ENCODE results near the gene ZBTB3.
"Not testable (repeated sequence)": the region's sequence is repeated elsewhere in the genome, so short reads cannot be mapped to it uniquely, and the experiment has no call there.

ZBTB3 gene

DNA sequence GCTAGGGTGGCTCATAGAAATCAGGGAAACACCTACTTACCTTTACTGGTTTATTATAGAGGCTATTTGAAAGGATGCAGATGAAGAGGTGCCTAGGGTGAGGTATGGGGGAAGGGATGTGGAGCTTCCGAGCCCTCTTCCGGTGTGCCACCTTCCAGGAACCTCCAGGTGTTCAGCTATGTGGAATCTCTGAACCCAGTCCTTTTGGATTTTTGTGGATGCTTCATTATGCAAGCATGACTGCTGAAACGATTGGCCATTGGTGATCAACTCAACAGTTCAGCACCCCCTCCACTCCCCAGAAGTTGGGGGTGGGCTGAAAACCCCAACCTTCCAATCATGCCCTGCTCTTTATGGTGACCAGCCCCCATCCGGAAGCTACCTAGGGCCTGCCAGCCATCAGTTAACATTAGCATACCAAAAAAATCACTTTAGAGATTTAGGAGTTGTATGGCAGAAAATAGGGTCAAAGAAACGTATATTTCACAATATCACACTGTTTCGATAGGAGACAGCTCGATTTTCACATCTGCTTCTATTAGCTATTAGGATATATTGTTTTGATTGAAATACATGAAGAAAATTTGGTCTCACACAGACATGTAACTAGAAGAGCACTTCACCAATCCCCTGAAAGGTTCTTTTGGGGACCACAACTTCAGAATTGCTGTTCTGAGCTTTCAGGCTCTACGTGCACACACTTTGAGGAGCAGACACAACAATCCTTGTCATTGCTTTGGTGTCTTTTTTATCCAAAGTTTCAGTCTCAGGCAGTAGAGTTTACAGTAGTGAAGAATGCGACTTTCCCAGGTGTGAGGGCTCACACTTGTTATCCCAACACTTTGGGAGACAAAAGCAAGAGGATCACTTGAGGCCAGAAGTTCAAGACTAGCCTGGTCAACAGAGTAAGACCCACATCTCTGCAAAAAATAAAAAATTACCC lies 4.2 kb upstream of the ZBTB3 start:
- DNase-seq (ENCODE audit: low spot score), result no peak
- TF ChIP-seq, protein P1, sequence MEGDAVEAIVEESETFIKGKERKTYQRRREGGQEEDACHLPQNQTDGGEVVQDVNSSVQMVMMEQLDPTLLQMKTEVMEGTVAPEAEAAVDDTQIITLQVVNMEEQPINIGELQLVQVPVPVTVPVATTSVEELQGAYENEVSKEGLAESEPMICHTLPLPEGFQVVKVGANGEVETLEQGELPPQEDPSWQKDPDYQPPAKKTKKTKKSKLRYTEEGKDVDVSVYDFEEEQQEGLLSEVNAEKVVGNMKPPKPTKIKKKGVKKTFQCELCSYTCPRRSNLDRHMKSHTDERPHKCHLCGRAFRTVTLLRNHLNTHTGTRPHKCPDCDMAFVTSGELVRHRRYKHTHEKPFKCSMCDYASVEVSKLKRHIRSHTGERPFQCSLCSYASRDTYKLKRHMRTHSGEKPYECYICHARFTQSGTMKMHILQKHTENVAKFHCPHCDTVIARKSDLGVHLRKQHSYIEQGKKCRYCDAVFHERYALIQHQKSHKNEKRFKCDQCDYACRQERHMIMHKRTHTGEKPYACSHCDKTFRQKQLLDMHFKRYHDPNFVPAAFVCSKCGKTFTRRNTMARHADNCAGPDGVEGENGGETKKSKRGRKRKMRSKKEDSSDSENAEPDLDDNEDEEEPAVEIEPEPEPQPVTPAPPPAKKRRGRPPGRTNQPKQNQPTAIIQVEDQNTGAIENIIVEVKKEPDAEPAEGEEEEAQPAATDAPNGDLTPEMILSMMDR (IDR thresholded peaks at IDR 0.05; ENCODE audit: extremely low read depth, insufficient read depth, missing control alignments), result no peak
- in situ Hi-C loops (cut with MboI; ENCODE audit: low pct_unique_long_range_greater_than_20kb, low sequenced_read_pairs, unreplicated experiment), result no loop called here

DNA sequence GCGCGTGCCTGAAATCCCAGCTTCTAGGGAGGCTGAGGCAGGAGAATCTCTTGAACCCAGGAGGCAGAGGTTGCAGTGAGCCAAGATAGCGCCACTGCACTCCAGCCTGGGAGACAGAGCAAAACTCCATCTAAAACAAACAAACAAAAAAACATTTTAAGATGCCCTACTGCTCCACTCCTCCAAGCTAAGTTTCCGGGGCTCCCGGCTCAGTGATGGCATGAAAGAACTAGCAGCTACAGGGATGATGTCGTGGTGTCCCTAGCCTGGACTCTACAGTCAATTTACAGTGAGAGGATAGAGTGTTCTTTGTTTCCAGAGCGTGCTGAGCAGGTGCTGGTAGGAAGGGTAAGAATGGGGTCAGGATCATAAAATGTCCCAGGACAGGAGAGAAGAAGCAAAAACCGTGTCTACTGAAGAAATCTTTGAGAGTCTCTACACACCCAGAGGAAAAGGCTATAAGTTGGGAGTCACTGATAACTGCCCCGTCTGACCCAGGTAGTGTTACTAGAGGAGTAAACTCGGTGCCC lies 1.2 kb upstream of the ZBTB3 start:
- TF ChIP-seq, protein P1 (IDR thresholded peaks at IDR 0.05; ENCODE audit: extremely low read depth, insufficient read depth, missing control alignments), result no peak
- in situ Hi-C loops (cut with MboI; ENCODE audit: low pct_unique_long_range_greater_than_20kb, low sequenced_read_pairs, unreplicated experiment), result no loop called here
- no peak for DNase-seq (ENCODE audit: low spot score)

DNA sequence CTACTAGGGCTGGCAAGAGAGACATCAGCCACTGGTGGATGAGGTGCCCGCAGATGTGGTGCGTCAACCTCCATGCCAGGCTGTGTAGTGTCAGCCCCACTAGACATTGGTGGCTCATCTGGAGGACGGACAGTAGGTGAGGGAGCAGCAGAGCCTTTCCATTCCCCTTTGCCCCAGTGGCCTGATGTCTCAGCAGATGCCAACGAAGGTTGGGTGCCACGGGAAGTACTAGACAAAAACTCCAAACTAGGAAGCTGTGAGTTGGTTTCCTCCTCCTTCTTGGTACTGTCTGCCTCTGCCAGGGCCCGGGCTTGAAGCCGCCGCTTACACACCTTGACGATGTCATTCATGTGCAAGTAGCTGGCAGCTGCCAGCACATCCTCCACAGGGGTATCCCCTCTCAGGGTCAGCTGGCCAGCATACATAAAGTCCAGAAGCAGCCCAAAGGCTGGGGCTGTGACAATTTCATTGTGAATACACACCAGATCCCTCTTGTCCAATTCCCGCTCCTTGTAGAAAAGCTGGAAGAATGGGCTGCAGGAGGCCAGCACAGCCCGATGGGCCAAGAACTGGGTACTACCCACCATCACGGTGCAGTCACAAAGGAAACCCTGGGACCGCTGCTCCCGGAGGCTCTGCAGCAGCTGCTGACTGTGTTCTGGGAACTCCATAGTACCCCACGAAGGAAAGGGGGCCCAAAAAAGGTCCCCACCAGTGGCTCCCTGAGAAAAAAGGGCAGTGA lies 795 bp downstream of the ZBTB3 start:
- TF ChIP-seq, protein P1 (IDR thresholded peaks at IDR 0.05; ENCODE audit: extremely low read depth, insufficient read depth, missing control alignments), result no peak
- DNase-seq (ENCODE audit: low spot score), result no peak
- in situ Hi-C loops (cut with MboI; ENCODE audit: low pct_unique_long_range_greater_than_20kb, low sequenced_read_pairs, unreplicated experiment), result no loop called here

DNA sequence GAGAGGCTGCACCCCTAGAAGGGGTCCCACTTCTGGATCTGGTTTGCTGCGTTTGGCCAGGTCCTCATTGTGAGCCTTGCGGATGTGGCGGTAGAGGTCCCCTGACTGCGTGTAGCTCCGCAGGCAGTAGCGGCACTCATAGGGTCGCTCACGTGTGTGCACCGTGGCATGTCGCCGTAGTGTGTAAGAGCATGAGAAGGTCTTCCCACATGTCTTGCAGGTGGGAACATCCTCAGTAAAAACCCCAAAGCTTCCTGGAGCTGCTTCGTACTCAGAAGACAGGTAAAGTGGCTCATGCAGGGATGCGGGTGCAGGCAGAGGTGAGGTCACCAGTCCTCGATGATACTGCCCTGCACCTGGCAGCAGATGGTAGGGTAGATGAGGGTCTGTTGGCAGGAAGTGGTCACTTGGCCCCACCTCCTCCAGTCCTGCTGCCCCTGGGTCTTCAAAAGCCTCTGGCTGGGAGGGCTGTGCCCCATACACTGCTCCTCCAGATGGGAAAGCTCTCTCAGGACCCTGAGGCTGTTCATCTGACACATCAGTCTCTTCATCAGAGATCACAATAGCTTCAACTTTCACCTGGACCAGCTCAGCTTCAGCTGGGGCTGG lies 1.7 kb downstream of the ZBTB3 start:
- in situ Hi-C loops (cut with MboI; ENCODE audit: low pct_unique_long_range_greater_than_20kb, low sequenced_read_pairs, unreplicated experiment), result no loop called here
- TF ChIP-seq, protein P1 (IDR thresholded peaks at IDR 0.05; ENCODE audit: extremely low read depth, insufficient read depth, missing control alignments), result no peak
- DNase-seq (ENCODE audit: low spot score), result no peak

DNA sequence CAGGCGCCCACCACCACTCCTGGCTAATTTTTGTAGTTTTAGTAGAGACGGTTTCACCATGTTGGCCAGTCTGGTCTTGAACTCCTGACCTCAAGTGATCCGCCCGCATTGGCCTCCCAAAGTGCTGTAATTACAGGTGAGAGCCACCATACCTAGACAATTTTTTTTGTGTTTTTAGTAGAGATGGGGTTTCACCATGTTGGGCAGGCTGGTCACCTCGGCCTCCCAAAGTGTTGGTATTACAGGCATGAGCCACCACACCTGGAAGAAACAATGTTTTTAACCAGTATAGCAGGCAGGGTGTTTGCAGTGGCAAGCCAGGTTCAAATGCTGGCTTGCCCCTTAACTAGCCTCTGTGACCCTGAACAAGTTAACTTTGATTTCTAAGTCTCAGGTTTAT lies 4.0 kb downstream of the ZBTB3 start:
- DNase-seq (ENCODE audit: low spot score); in situ Hi-C loops (cut with MboI; ENCODE audit: low pct_unique_long_range_greater_than_20kb, low sequenced_read_pairs, unreplicated experiment): not testable (repeated sequence)

DNA sequence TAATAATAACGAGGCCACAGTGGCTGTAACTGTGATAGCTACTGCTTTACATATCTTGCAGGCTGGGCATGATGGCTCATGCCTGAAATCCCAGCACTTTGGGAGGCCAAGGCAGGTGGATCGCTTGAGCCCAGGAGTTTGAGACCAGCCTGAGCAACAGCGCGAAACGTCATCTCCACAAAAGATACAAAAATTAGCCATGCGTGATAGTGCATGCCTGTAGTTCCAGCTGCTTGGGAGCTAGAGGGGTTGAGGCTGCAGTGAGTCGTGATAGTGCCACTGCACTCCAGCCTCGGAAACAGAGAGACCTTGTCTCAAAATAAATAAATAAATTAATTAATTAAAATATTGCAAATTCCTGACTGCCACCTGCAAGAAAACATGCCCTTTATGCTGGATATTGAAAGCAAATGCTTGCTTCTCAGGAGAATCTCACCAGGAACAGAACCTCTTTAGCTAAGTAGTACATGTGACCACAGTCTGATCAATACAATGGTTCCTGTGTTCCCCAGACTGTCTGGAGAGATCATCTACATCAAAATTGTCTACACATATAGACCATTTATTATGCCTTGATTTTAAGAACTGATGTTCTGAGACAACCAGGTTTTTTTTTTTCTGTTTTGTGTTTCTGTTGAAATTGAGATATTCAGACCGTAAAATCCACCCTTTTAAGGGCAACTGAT lies 6.3 kb downstream of the ZBTB3 start:
- DNase-seq (ENCODE audit: low spot score), result no peak
- TF ChIP-seq, protein P1 (IDR thresholded peaks at IDR 0.05; ENCODE audit: extremely low read depth, insufficient read depth, missing control alignments), result no peak
- in situ Hi-C loops (cut with MboI; ENCODE audit: low pct_unique_long_range_greater_than_20kb, low sequenced_read_pairs, unreplicated experiment), result no loop called here

Data from GM13977 (cell line).